HEK293 (cell line): ENCODE measurements around the gene DDX10.

Experiments
- HOXA7 ChIP-seq: sonication (generic); formaldehyde crosslinking; IDR thresholded peaks from 2 replicates; pipeline ENCODE4 v1.8.1; 2022; ENCODE audit warnings: missing genetic modification reagents, borderline replicate concordance
- SP7 ChIP-seq: fragments of 450-650 bp; formaldehyde crosslinking; IDR thresholded peaks from 2 replicates; pipeline ENCODE4 v1.5.1; 2016; ENCODE audit warnings: missing biosample characterization, missing genetic modification characterization
- ZFP3 ChIP-seq: fragments of 450-650 bp; formaldehyde crosslinking; IDR thresholded peaks from 2 replicates; pipeline ENCODE4 v1.5.1; 2016; ENCODE audit warnings: low read depth, missing biosample characterization, missing genetic modification characterization
- ZNF214 ChIP-seq: fragments of 450-650 bp; formaldehyde crosslinking; IDR thresholded peaks from 2 replicates; pipeline ENCODE4 v1.5.1; 2017; ENCODE audit warnings: missing biosample characterization, mild to moderate bottlenecking, missing genetic modification characterization, borderline replicate concordance
- ZNF223 ChIP-seq: fragments of 450-650 bp; formaldehyde crosslinking; IDR thresholded peaks from 2 replicates; pipeline ENCODE4 v1.5.1; 2016; ENCODE audit warnings: missing biosample characterization, missing genetic modification characterization
- ZNF274 ChIP-seq, 2 experiments: fragments of 200-500 bp in 1 of 2; fragments of 450-650 bp in 1 of 2; sonication (Bioruptor generic) in 1 of 2; formaldehyde crosslinking in 1 of 2; IDR thresholded peaks; 2 replicates each; pipeline versions ENCODE4 v1.5.1 to v1.6.1; 2014 to 2016; ENCODE audit warnings: borderline replicate concordance in 1 of 2, inconsistent platforms in 1 of 2, low read length in 1 of 2, missing biosample characterization in 1 of 2, missing genetic modification characterization in 1 of 2
- ZNF530 ChIP-seq: fragments of 450-650 bp; formaldehyde crosslinking; IDR thresholded peaks from 2 replicates; pipeline ENCODE4 v1.5.1; 2016; ENCODE audit warnings: low read depth, missing biosample characterization, missing genetic modification characterization
- ZNF777 ChIP-seq: fragments of 450-650 bp; formaldehyde crosslinking; IDR thresholded peaks from 2 replicates; pipeline ENCODE4 v1.5.1; 2017; ENCODE audit warnings: missing biosample characterization, missing genetic modification characterization, borderline replicate concordance
- TF ChIP-seq, protein P1 (sequence below): fragments of 450-650 bp; formaldehyde crosslinking; conservative IDR thresholded peaks from 2 replicates; pipeline ENCODE4 v1.5.1; 2016; ENCODE audit warnings: low read depth, missing biosample characterization, missing genetic modification characterization
- TF ChIP-seq, protein P2 (sequence below): fragments of 450-650 bp; formaldehyde crosslinking; IDR thresholded peaks from 2 replicates; pipeline ENCODE4 v1.5.1; 2016; ENCODE audit warnings: missing biosample characterization, missing genetic modification characterization
- TF ChIP-seq, protein P3 (sequence below): sonication (generic); formaldehyde crosslinking; IDR thresholded peaks from 2 replicates; pipeline ENCODE4 v1.8.1; 2022; ENCODE audit warnings: mild to moderate bottlenecking, moderate library complexity, missing genetic modification reagents
- TF ChIP-seq, protein P4 (sequence below): fragments of 450-650 bp; IDR thresholded peaks from 2 replicates; pipeline ENCODE4 v1.5.1; 2018; ENCODE audit warnings: missing biosample characterization, mild to moderate bottlenecking, missing genetic modification characterization

GRCh38 chr11:108914981-108915380 is 250.1 kb downstream of the DDX10 start:
- TF ChIP-seq SP7 (tag by site-specific recombination) = no peak
- TF ChIP-seq, protein P1, sequence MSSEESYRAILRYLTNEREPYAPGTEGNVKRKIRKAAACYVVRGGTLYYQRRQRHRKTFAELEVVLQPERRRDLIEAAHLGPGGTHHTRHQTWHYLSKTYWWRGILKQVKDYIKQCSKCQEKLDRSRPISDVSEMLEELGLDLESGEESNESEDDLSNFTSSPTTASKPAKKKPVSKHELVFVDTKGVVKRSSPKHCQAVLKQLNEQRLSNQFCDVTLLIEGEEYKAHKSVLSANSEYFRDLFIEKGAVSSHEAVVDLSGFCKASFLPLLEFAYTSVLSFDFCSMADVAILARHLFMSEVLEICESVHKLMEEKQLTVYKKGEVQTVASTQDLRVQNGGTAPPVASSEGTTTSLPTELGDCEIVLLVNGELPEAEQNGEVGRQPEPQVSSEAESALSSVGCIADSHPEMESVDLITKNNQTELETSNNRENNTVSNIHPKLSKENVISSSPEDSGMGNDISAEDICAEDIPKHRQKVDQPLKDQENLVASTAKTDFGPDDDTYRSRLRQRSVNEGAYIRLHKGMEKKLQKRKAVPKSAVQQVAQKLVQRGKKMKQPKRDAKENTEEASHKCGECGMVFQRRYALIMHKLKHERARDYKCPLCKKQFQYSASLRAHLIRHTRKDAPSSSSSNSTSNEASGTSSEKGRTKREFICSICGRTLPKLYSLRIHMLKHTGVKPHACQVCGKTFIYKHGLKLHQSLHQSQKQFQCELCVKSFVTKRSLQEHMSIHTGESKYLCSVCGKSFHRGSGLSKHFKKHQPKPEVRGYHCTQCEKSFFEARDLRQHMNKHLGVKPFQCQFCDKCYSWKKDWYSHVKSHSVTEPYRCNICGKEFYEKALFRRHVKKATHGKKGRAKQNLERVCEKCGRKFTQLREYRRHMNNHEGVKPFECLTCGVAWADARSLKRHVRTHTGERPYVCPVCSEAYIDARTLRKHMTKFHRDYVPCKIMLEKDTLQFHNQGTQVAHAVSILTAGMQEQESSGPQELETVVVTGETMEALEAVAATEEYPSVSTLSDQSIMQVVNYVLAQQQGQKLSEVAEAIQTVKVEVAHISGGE (tag by site-specific recombination) = no peak
- TF ChIP-seq, protein P2, sequence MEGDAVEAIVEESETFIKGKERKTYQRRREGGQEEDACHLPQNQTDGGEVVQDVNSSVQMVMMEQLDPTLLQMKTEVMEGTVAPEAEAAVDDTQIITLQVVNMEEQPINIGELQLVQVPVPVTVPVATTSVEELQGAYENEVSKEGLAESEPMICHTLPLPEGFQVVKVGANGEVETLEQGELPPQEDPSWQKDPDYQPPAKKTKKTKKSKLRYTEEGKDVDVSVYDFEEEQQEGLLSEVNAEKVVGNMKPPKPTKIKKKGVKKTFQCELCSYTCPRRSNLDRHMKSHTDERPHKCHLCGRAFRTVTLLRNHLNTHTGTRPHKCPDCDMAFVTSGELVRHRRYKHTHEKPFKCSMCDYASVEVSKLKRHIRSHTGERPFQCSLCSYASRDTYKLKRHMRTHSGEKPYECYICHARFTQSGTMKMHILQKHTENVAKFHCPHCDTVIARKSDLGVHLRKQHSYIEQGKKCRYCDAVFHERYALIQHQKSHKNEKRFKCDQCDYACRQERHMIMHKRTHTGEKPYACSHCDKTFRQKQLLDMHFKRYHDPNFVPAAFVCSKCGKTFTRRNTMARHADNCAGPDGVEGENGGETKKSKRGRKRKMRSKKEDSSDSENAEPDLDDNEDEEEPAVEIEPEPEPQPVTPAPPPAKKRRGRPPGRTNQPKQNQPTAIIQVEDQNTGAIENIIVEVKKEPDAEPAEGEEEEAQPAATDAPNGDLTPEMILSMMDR (tag by site-specific recombination) = no peak
- no peak for TF ChIP-seq ZNF274 (IDR thresholded peaks at IDR 0.05; ENCODE audit: low read length)
- no peak for TF ChIP-seq ZNF274 (tag by site-specific recombination; IDR thresholded peaks at IDR 0.05; ENCODE audit: borderline replicate concordance)
- TF ChIP-seq, protein P3, sequence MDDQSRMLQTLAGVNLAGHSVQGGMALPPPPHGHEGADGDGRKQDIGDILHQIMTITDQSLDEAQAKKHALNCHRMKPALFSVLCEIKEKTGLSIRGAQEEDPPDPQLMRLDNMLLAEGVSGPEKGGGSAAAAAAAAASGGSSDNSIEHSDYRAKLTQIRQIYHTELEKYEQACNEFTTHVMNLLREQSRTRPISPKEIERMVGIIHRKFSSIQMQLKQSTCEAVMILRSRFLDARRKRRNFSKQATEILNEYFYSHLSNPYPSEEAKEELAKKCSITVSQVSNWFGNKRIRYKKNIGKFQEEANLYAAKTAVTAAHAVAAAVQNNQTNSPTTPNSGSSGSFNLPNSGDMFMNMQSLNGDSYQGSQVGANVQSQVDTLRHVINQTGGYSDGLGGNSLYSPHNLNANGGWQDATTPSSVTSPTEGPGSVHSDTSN = no peak
- TF ChIP-seq ZNF223 (tag by site-specific recombination) = no peak
- TF ChIP-seq HOXA7 = no peak
- TF ChIP-seq, protein P4, sequence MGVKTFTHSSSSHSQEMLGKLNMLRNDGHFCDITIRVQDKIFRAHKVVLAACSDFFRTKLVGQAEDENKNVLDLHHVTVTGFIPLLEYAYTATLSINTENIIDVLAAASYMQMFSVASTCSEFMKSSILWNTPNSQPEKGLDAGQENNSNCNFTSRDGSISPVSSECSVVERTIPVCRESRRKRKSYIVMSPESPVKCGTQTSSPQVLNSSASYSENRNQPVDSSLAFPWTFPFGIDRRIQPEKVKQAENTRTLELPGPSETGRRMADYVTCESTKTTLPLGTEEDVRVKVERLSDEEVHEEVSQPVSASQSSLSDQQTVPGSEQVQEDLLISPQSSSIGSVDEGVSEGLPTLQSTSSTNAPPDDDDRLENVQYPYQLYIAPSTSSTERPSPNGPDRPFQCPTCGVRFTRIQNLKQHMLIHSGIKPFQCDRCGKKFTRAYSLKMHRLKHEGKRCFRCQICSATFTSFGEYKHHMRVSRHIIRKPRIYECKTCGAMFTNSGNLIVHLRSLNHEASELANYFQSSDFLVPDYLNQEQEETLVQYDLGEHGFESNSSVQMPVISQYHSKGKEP (tag by site-specific recombination) = no peak
- TF ChIP-seq ZNF214 = no peak
- no peak for TF ChIP-seq ZFP3 (tag by site-specific recombination)
- no peak for TF ChIP-seq ZNF530 (tag by site-specific recombination)
- no peak for TF ChIP-seq ZNF777 (tag by site-specific recombination)
